HCT116 (cell line): ENCODE data around the gene MAPK8IP1. TPM values are rescaled to one million over a fixed set of nuclear protein-coding genes. Genes with fewer than 3 reads are reported as not detected.

ENCODE experiments used
- ATAC-seq: fragments of 200-7000 bp; cut with Tn5 transposase; 2 replicates; pipeline ENCODE4 v1.9.1; 2020; ENCODE audit warnings: mild to moderate bottlenecking, moderate library complexity
- BruUV-seq: library from RNA; stranded (reverse); fragments of 400-500 nt; replicated peaks from 2 replicates; lab custom pipeline; 2021; lab: Mats Ljungman, UMichigan
- CTCF ChIA-PET: fragments of 300-600 bp; sonication (Branson Sonifier 250); formaldehyde crosslinking; loops from one replicate; lab custom pipeline; 2021; ENCODE audit warnings: antibody characterized with exemption; lab: Charles Lee
- POLR2A ChIA-PET: fragments of 300-600, 350-600 bp; sonication (Branson Sonifier 250); formaldehyde crosslinking; loops from one replicate; lab custom pipeline; 2021; ENCODE audit warnings: antibody characterized with exemption; lab: Charles Lee
- RAD21 ChIA-PET, 2 experiments: fragments of 300-600 bp; sonication (Branson Sonifier 250); formaldehyde crosslinking; loops; one replicate each; lab custom pipeline; 2023; ENCODE audit warnings: low total read pairs in 2 of 2; ENCODE audit not compliant: uncharacterized antibody in 2 of 2, unreplicated experiment in 2 of 2, low non-redundant PET in 1 of 2; lab: Charles Lee
- DNase-seq: peaks from one replicate; pipeline ENCODE4 v3.0.0-alpha.2; 2010; ENCODE audit warnings: low read depth, low spot score
- H2AFZ ChIP-seq: fragments of 200-600 bp; shearing (Covaris generic), sonication (generic); 2 replicates; pipeline ENCODE4 v1.6.1; 2017; ENCODE audit warnings: low read depth, mixed run types, mixed read lengths, antibody characterized with exemption, low read length; ENCODE audit not compliant: poor library complexity, severe bottlenecking
- H3K27ac ChIP-seq: 2 replicates; pipeline ENCODE4 v1.5.1; 2012; ENCODE audit warnings: low read depth, low read length
- H3K27me3 ChIP-seq: fragments of 200-600 bp; sonication (generic); 2 replicates; pipeline ENCODE4 v1.6.1; 2016; ENCODE audit warnings: mixed run types, low read length, mixed read lengths; ENCODE audit not compliant: insufficient read depth
- H3K36me3 ChIP-seq, 2 experiments: fragments of 200-500 bp in 1 of 2; fragments of 200-600 bp in 1 of 2; sonication (Bioruptor generic) in 1 of 2; sonication (generic) in 1 of 2; 2 replicates each; pipeline versions ENCODE4 v1.5.1 to v1.6.1; 2014 to 2016; ENCODE audit warnings: low read length in 2 of 2, inconsistent platforms in 1 of 2, mixed read lengths in 1 of 2, mixed run types in 1 of 2; ENCODE audit not compliant: insufficient read depth in 2 of 2, control insufficient read depth in 1 of 2
- H3K4me1 ChIP-seq, 2 experiments: fragments of 200-600 bp in 1 of 2; sonication (generic) in 1 of 2; 2 replicates each; pipeline versions ENCODE4 v1.5.1 to v1.6.1; 2012 to 2017; ENCODE audit warnings: low read length in 2 of 2, inconsistent platforms in 1 of 2, mild to moderate bottlenecking in 1 of 2, mixed read lengths in 1 of 2, mixed run types in 1 of 2, moderate library complexity in 1 of 2; ENCODE audit not compliant: insufficient read depth in 2 of 2, control insufficient read depth in 1 of 2
- H3K4me2 ChIP-seq: fragments of 200-600 bp; sonication (generic); 2 replicates; pipeline ENCODE4 v1.6.1; 2017; ENCODE audit warnings: mixed run types, low read length, mixed read lengths
- H3K4me3 ChIP-seq, 2 experiments: fragments of 200-600 bp in 1 of 2; sonication (generic) in 1 of 2; replicated peaks in 1 of 2; 2 replicates each; pipeline ENCODE4 v1.5.1; 2011 to 2016; ENCODE audit warnings: low read length in 2 of 2, control low read depth in 1 of 2, low read depth in 1 of 2, mild to moderate bottlenecking in 1 of 2, mixed read lengths in 1 of 2, mixed run types in 1 of 2
- H3K79me2 ChIP-seq: fragments of 200-600 bp; sonication (generic); 2 replicates; pipeline ENCODE4 v1.6.1; 2017; ENCODE audit warnings: mild to moderate bottlenecking, mixed run types, low read length, moderate library complexity, mixed read lengths; ENCODE audit not compliant: insufficient read depth
- H3K9ac ChIP-seq: fragments of 200-600 bp; sonication (generic); 2 replicates; pipeline ENCODE4 v1.6.1; 2016; ENCODE audit warnings: low read length, mixed read lengths
- H3K9me2 ChIP-seq: fragments of 200-600 bp; sonication (generic), shearing (Covaris generic); 2 replicates; pipeline ENCODE4 v1.6.1; 2017; ENCODE audit warnings: mixed run types, mild to moderate bottlenecking, moderate library complexity; ENCODE audit not compliant: insufficient read depth
- H3K9me3 ChIP-seq, 2 experiments: fragments of 200-500 bp in 1 of 2; fragments of 200-600 bp in 1 of 2; sonication (Bioruptor generic) in 1 of 2; sonication (generic) in 1 of 2; 2 replicates each; pipeline ENCODE4 v1.6.1; 2014 to 2017; ENCODE audit warnings: low read length in 2 of 2, mixed read lengths in 2 of 2, inconsistent platforms in 1 of 2, low read depth in 1 of 2, mild to moderate bottlenecking in 1 of 2, mixed run types in 1 of 2, moderate library complexity in 1 of 2; ENCODE audit not compliant: control insufficient read depth in 1 of 2, insufficient read depth in 1 of 2
- H4K20me1 ChIP-seq: fragments of 200-600 bp; sonication (generic), shearing (Covaris generic); 2 replicates; pipeline ENCODE4 v1.6.1; 2017; ENCODE audit warnings: mixed run types, mild to moderate bottlenecking, moderate library complexity; ENCODE audit not compliant: insufficient read depth
- POLR2A ChIP-seq: IDR thresholded peaks from 2 replicates; pipeline ENCODE4 v1.7.0; 2011; ENCODE audit warnings: borderline replicate concordance; ENCODE audit not compliant: insufficient read depth, insufficient read length; ENCODE audit errors: extremely low read depth
- POLR2AphosphoS5 ChIP-seq: IDR thresholded peaks from 2 replicates; pipeline ENCODE4 v1.6.1; 2011; ENCODE audit warnings: mild to moderate bottlenecking, low read depth, low read length, moderate library complexity
- RAD21 ChIP-seq: IDR thresholded peaks from 2 replicates; pipeline ENCODE4 v1.6.1; 2012; ENCODE audit warnings: low read depth, mild to moderate bottlenecking
- SIN3A ChIP-seq: IDR thresholded peaks from 2 replicates; pipeline ENCODE4 v1.6.1; 2012; ENCODE audit warnings: low read depth
- SP1 ChIP-seq: IDR thresholded peaks from 2 replicates; pipeline ENCODE4 v1.6.1; 2012; ENCODE audit warnings: low read depth
- SRF ChIP-seq: IDR thresholded peaks from 2 replicates; pipeline ENCODE4 v1.6.1; 2012; ENCODE audit warnings: low read depth
- YY1 ChIP-seq: IDR thresholded peaks from 2 replicates; pipeline ENCODE4 v1.6.1; 2011; ENCODE audit warnings: low read length, low read depth, moderate library complexity, mild to moderate bottlenecking; ENCODE audit not compliant: insufficient replicate concordance; ENCODE audit errors: extremely low read depth
- intact Hi-C: fragments of 100-400 bp; cut with micrococcal nuclease; formaldehyde crosslinking; loops from 2 replicates; pipeline ENCODE4 v1.10.0; 2022
- total RNA-seq: library from RNA; stranded (reverse); gene quantifications from one replicate; pipeline ENCODE4 v1.2.1, GENCODE V29; 2021; ENCODE audit not compliant: unreplicated experiment
- TF ChIP-seq, protein P1 (sequence below), 3 experiments: fragments of 200-600 bp in 1 of 3; sonication (generic) in 1 of 3; IDR thresholded peaks in 2 of 3; conservative IDR thresholded peaks in 1 of 3; 2 replicates each; pipeline ENCODE4 v1.5.1; 2012 to 2017; ENCODE audit warnings: low read depth in 2 of 3, low read length in 2 of 3, antibody characterized with exemption in 1 of 3, borderline replicate concordance in 1 of 3, control low read depth in 1 of 3, mild to moderate bottlenecking in 1 of 3, mixed read lengths in 1 of 3, mixed run types in 1 of 3, moderate library complexity in 1 of 3; ENCODE audit not compliant: insufficient read depth in 1 of 3
- TF ChIP-seq, protein P2 (sequence below): IDR thresholded peaks from 2 replicates; pipeline ENCODE4 v1.6.1; 2012
- TF ChIP-seq, protein P3 (sequence below): IDR thresholded peaks from 2 replicates; pipeline ENCODE4 v1.6.1; 2012

Gene MAPK8IP1
- total RNA-seq, 1 experiment from 2014 or later: 10.1 TPM

DNA sequence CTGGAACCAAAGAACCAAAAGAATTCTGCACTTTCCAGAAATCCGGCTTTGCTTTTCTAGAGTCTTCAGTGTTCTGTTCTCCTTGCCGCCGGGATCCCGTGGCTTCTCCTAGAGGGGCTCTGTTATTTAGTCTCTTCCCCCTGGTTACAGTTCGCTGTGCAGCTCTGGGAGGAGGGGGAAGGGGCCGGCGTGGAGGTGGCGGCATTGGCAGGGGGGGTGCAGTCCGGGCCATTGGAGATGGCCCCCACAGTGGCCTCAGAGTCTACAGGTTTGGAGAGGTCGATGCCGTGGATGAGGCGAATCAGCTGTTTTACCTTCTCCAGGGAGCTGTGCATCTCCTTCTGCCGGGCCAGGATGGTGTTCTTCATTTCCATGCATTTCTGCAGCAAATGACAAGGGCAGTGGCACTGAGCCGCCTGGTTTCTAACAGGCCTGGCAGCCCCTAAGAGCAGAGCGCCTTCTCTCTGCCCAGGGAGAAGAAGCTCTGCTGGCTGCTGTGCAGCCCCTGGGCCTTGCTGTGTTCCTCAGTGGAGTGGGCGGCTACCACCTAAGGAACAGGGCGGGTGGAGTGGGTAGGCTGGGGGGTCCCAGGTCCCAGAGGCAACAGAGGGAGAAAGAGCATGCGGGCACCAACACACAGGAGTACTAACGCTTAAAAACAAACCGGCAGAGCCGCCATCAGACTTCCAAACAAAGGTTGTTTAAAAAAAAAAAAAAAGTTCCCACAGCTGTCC is 48.6 kb downstream of the MAPK8IP1 start:
- Histone ChIP-seq H2AFZ (no peak overlapping the region), H3K4me2 (no peak overlapping the region)
- TF ChIP-seq, protein P1, sequence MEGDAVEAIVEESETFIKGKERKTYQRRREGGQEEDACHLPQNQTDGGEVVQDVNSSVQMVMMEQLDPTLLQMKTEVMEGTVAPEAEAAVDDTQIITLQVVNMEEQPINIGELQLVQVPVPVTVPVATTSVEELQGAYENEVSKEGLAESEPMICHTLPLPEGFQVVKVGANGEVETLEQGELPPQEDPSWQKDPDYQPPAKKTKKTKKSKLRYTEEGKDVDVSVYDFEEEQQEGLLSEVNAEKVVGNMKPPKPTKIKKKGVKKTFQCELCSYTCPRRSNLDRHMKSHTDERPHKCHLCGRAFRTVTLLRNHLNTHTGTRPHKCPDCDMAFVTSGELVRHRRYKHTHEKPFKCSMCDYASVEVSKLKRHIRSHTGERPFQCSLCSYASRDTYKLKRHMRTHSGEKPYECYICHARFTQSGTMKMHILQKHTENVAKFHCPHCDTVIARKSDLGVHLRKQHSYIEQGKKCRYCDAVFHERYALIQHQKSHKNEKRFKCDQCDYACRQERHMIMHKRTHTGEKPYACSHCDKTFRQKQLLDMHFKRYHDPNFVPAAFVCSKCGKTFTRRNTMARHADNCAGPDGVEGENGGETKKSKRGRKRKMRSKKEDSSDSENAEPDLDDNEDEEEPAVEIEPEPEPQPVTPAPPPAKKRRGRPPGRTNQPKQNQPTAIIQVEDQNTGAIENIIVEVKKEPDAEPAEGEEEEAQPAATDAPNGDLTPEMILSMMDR (IDR thresholded peaks at IDR 0.05 in 2 of 3, conservative IDR thresholded peaks at IDR 0.05 in 1 of 3; ENCODE audit: borderline replicate concordance in 1 of 3, insufficient read depth in 1 of 3, low read depth in 2 of 3, low read length in 2 of 3): no peak
- TF ChIP-seq SIN3A (no peak), SP1 (no peak), RAD21 (no peak), YY1 (no peak), POLR2AphosphoS5 (no peak), POLR2A (no peak), SRF (no peak)
- TF ChIP-seq, protein P2, sequence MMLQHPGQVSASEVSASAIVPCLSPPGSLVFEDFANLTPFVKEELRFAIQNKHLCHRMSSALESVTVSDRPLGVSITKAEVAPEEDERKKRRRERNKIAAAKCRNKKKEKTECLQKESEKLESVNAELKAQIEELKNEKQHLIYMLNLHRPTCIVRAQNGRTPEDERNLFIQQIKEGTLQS: no peak
- TF ChIP-seq, protein P3, sequence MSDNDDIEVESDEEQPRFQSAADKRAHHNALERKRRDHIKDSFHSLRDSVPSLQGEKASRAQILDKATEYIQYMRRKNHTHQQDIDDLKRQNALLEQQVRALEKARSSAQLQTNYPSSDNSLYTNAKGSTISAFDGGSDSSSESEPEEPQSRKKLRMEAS: no peak
- TF ChIP-seq, all 23 proteins: peak for 0
- H4K20me1 ChIP-seq: no peaks in the 10 kb centered on the region
- no peaks in the 10 kb centered on the region for H3K9me2 ChIP-seq
- H3K9me3 ChIP-seq: no peaks in the 10 kb centered on the region
- ATAC-seq (no peak), DNase-seq (no peak)
- ChIA-PET CTCF (no interaction called here), RAD21 (no interaction called here), POLR2A (no interaction called here)
- no TSS peak for BruUV-seq
- peaks cover 0 to 8% of the 10 kb centered on the region in 2 experiments; a peak in 2 of 4 replicates for H3K36me3 ChIP-seq
- H3K4me3 ChIP-seq: no peak overlapping the region
- intact Hi-C loops: no loop called here
- H3K9ac ChIP-seq: no peak overlapping the region
- H3K4me1 ChIP-seq: peaks cover 0 to 8% of the 10 kb centered on the region in 2 experiments; a peak in 3 of 4 replicates
- no peaks in the 10 kb centered on the region for H3K27me3 ChIP-seq
- no peak overlapping the region for H3K27ac ChIP-seq
- H3K79me2 ChIP-seq: no peaks in the 10 kb centered on the region
